Astrocyte of the spinal cord (primary cell): ENCODE data around the gene HPGDS.

Experiments
- DNase-seq: peaks from one replicate; pipeline ENCODE4 v3.0.0; 2011; ENCODE audit warnings: low read depth, low spot score
- H3K4me3 ChIP-seq: 2 replicates; pipeline ENCODE4 v1.5.1; 2011; ENCODE audit warnings: low read depth, mild to moderate bottlenecking, low read length, moderate library complexity
- CTCF ChIP-seq: IDR thresholded peaks from 2 replicates; pipeline ENCODE4 v1.5.1; 2012; ENCODE audit warnings: low read depth, mild to moderate bottlenecking, low read length, inconsistent platforms
- in situ Hi-C: cut with HindIII; loops from 2 replicates; pipeline ENCODE4 v1.10.0; 2017; ENCODE audit warnings: low sequenced_read_pairs

Gene HPGDS

GRCh38 chr4:94251094-94251493, 91.5 kb downstream of the HPGDS start:
- no peak for DNase-seq
- H3K4me3 ChIP-seq: no peak overlapping the region
- in situ Hi-C loops: no loop called here
- TF ChIP-seq CTCF: no peak
